HepG2 (cell line): Measurements from ENCODE around the gene UBE2L6. TPM values are rescaled to one million over a fixed set of nuclear protein-coding genes. Genes with fewer than 3 reads are reported as not detected.
A peak's percentile ranks its signal among the peaks of the same experiment; 100 is the strongest.

ENCODE experiments used
- ARID5B ChIP-seq: IDR thresholded peaks from 2 replicates; pipeline ENCODE4 v1.4.0; 2020; ENCODE audit warnings: mild to moderate bottlenecking, missing genetic modification reagents
- PHF20 ChIP-seq: sonication (generic); formaldehyde crosslinking; IDR thresholded peaks from 2 replicates; pipeline ENCODE4 v1.5.0; 2020; ENCODE audit warnings: mild to moderate bottlenecking, missing genetic modification reagents
- RXRA ChIP-seq: sonication (generic); formaldehyde crosslinking; IDR thresholded peaks from 2 replicates; pipeline ENCODE4 v1.5.1; 2020; ENCODE audit warnings: missing genetic modification reagents
- SKI ChIP-seq: fragments of 450-650 bp; IDR thresholded peaks from one replicate; pipeline ENCODE4 v1.6.1; 2018; ENCODE audit warnings: mild to moderate bottlenecking; ENCODE audit not compliant: partially characterized antibody
- TCF12 ChIP-seq, 2 experiments: fragments of 450-650 bp in 1 of 2; sonication (generic) in 1 of 2; formaldehyde crosslinking in 1 of 2; IDR thresholded peaks; 2 replicates each; pipeline versions ENCODE4 v1.6.1 to v1.8.0; 2017 to 2022; ENCODE audit warnings: antibody characterized with exemption in 1 of 2, mild to moderate bottlenecking in 1 of 2, missing genetic modification reagents in 1 of 2, moderate library complexity in 1 of 2
- ZBTB7A ChIP-seq: sonication (generic); formaldehyde crosslinking; IDR thresholded peaks from 2 replicates; pipeline ENCODE4 v1.8.0; 2022; ENCODE audit warnings: mild to moderate bottlenecking, missing genetic modification reagents
- ZNF138 ChIP-seq: sonication (generic); formaldehyde crosslinking; IDR thresholded peaks from 2 replicates; pipeline ENCODE4 v1.5.0; 2020; ENCODE audit warnings: mild to moderate bottlenecking, low read depth, missing genetic modification reagents
- ZNF274 ChIP-seq: sonication (generic); formaldehyde crosslinking; IDR thresholded peaks from 2 replicates; pipeline ENCODE4 v1.5.1; 2020; ENCODE audit warnings: mild to moderate bottlenecking, missing genetic modification reagents
- ZNF337 ChIP-seq: sonication (generic); formaldehyde crosslinking; IDR thresholded peaks from 2 replicates; pipeline ENCODE4 v1.5.1; 2020; ENCODE audit warnings: missing genetic modification reagents, low read depth, mild to moderate bottlenecking, borderline replicate concordance
- ZNF501 ChIP-seq: sonication (generic); formaldehyde crosslinking; IDR thresholded peaks from 2 replicates; pipeline ENCODE4 v1.5.1; 2020; ENCODE audit warnings: mild to moderate bottlenecking, moderate library complexity, missing genetic modification reagents
- ZNF547 ChIP-seq: sonication (generic); formaldehyde crosslinking; IDR thresholded peaks from 2 replicates; pipeline ENCODE4 v1.5.1; 2020; ENCODE audit warnings: mild to moderate bottlenecking, missing genetic modification reagents
- polyA plus RNA-seq, 8 experiments: library from polyadenylated mRNA; depleted of rRNA in 3 of 8; stranded (reverse) in 7 of 8; unstranded in 1 of 8; fragments of >200 nt; fragmentation: Illumina TruSeq in 4 of 8; extraction: Trizol in 4 of 8; gene quantifications; 2 replicates each; pipeline versions ENCODE4 v1.2.1 to v1.2.3, GENCODE V29; 2011 to 2016; ENCODE audit warnings: low read depth in 4 of 8, missing spikeins in 1 of 8, mixed read lengths in 1 of 8; ENCODE audit not compliant: insufficient read depth in 1 of 8
- total RNA-seq, 5 experiments: library from RNA; depleted of rRNA; stranded (reverse); fragments of >200 nt; fragmentation: Illumina TruSeq; extraction: Trizol; gene quantifications; 2 replicates each; pipeline ENCODE4 v1.2.3, GENCODE V29; 2016; ENCODE audit warnings: low read depth in 1 of 5
- TF ChIP-seq, protein P1 (sequence below): sonication (generic); formaldehyde crosslinking; IDR thresholded peaks from 2 replicates; pipeline ENCODE4 v1.4.0; 2020; ENCODE audit warnings: missing genetic modification reagents
- TF ChIP-seq, protein P2 (sequence below): sonication (generic); formaldehyde crosslinking; IDR thresholded peaks from 2 replicates; pipeline ENCODE4 v1.4.0; 2020; ENCODE audit warnings: mild to moderate bottlenecking, missing genetic modification reagents
- TF ChIP-seq, protein P3 (sequence below): sonication (generic); formaldehyde crosslinking; IDR thresholded peaks from 2 replicates; pipeline ENCODE4 v1.8.1; 2023; ENCODE audit warnings: mild to moderate bottlenecking, missing genetic modification reagents
- TF ChIP-seq, protein P4 (sequence below): sonication (generic); formaldehyde crosslinking; conservative IDR thresholded peaks from 2 replicates; pipeline ENCODE4 v1.4.0; 2020; ENCODE audit warnings: missing genetic modification reagents
- TF ChIP-seq, protein P5 (sequence below): sonication (generic); formaldehyde crosslinking; IDR thresholded peaks from 2 replicates; pipeline ENCODE4 v1.4.0; 2020; ENCODE audit warnings: missing genetic modification reagents

Gene UBE2L6
- total and polyA plus RNA-seq, 2 of the 13 experiments (the other 11 are each of a cell fraction or from before 2014, with no cell fraction given): 30.3 to 30.4 TPM

DNA sequence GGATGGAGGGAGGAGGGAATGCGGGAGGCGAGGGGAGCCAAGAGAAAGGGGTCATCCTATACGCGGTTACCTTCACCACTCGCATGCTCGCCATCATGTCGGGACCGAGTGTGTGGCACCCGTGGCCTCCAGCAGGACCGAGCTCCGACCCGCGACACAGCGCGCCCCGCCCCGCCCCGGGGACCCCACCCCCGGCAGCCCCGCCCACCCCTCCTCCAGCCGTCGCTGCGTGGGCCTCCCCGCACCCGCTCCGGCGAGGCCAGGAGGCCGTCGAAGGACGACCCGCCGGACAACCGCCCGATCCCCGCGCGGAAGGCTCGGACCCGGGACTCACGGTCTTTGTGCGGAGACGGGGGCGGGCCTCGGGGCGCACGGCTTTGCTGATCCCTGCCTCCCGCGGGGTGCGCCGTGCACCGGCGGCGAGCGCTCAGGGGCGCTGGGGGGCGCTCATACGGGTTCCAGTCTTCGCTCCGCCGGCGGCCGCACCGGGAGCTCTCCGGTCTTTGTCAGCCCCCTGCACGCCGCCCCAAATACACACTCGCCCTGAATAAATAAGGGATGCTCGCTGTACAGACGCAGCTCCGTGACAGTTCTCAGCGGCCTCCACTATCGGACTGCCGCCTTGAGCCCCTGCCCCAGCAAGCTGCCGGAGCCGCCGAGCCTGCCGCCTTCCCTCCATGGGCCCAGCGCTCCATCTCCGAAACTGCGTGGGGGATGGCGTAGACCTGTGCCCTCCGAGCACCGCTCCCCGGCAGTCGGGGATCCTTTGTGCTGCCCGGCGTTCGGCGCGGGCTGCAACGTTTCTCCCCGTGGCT is at the start of gene UBE2L6 (continued):
- TF ChIP-seq, protein P1, sequence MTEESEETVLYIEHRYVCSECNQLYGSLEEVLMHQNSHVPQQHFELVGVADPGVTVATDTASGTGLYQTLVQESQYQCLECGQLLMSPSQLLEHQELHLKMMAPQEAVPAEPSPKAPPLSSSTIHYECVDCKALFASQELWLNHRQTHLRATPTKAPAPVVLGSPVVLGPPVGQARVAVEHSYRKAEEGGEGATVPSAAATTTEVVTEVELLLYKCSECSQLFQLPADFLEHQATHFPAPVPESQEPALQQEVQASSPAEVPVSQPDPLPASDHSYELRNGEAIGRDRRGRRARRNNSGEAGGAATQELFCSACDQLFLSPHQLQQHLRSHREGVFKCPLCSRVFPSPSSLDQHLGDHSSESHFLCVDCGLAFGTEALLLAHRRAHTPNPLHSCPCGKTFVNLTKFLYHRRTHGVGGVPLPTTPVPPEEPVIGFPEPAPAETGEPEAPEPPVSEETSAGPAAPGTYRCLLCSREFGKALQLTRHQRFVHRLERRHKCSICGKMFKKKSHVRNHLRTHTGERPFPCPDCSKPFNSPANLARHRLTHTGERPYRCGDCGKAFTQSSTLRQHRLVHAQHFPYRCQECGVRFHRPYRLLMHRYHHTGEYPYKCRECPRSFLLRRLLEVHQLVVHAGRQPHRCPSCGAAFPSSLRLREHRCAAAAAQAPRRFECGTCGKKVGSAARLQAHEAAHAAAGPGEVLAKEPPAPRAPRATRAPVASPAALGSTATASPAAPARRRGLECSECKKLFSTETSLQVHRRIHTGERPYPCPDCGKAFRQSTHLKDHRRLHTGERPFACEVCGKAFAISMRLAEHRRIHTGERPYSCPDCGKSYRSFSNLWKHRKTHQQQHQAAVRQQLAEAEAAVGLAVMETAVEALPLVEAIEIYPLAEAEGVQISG (CRISPR knock-in tag): peak; percentile 43
- TF ChIP-seq ZNF337 (CRISPR knock-in tag) (no peak), ZNF274 (CRISPR knock-in tag) (peak; percentile 50; the same call in 1 of the 2 replicates), SKI (no peak), RXRA (CRISPR knock-in tag) (peak; percentile 32; the same call in 1 of the 2 replicates), PHF20 (CRISPR knock-in tag) (peak; percentile 19; the same call in 1 of the 2 replicates), ZNF547 (peak; percentile 45; the same call in 1 of the 2 replicates), TCF12 (IDR thresholded peaks at IDR 0.05) (no peak), TCF12 (CRISPR knock-in tag; IDR thresholded peaks at IDR 0.05) (0 out of 2 replicates have a peak, but pooled peaks have one; percentile 38), ZNF501 (CRISPR knock-in tag) (peak; percentile 55; the same call in 1 of the 2 replicates), ZNF138 (CRISPR knock-in tag) (no peak), ARID5B (CRISPR knock-in tag) (peak; percentile 34; the same call in 1 of the 2 replicates), ZBTB7A (peak; percentile 40; the same call in 1 of the 2 replicates)
- TF ChIP-seq, protein P2, sequence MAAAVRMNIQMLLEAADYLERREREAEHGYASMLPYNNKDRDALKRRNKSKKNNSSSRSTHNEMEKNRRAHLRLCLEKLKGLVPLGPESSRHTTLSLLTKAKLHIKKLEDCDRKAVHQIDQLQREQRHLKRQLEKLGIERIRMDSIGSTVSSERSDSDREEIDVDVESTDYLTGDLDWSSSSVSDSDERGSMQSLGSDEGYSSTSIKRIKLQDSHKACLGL (CRISPR knock-in tag): peak; percentile 34; the same call in 1 of the 2 replicates
- TF ChIP-seq, protein P3, sequence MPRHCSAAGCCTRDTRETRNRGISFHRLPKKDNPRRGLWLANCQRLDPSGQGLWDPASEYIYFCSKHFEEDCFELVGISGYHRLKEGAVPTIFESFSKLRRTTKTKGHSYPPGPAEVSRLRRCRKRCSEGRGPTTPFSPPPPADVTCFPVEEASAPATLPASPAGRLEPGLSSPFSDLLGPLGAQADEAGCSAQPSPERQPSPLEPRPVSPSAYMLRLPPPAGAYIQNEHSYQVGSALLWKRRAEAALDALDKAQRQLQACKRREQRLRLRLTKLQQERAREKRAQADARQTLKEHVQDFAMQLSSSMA: no peak
- TF ChIP-seq, protein P4, sequence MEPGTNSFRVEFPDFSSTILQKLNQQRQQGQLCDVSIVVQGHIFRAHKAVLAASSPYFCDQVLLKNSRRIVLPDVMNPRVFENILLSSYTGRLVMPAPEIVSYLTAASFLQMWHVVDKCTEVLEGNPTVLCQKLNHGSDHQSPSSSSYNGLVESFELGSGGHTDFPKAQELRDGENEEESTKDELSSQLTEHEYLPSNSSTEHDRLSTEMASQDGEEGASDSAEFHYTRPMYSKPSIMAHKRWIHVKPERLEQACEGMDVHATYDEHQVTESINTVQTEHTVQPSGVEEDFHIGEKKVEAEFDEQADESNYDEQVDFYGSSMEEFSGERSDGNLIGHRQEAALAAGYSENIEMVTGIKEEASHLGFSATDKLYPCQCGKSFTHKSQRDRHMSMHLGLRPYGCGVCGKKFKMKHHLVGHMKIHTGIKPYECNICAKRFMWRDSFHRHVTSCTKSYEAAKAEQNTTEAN (CRISPR knock-in tag): no peak
- TF ChIP-seq, protein P5, sequence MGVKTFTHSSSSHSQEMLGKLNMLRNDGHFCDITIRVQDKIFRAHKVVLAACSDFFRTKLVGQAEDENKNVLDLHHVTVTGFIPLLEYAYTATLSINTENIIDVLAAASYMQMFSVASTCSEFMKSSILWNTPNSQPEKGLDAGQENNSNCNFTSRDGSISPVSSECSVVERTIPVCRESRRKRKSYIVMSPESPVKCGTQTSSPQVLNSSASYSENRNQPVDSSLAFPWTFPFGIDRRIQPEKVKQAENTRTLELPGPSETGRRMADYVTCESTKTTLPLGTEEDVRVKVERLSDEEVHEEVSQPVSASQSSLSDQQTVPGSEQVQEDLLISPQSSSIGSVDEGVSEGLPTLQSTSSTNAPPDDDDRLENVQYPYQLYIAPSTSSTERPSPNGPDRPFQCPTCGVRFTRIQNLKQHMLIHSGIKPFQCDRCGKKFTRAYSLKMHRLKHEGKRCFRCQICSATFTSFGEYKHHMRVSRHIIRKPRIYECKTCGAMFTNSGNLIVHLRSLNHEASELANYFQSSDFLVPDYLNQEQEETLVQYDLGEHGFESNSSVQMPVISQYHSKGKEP (CRISPR knock-in tag): no peak
